K562 (cell line): ENCODE measurements around the gene FADS1. TPM values are rescaled to one million over a fixed set of nuclear protein-coding genes. Genes with fewer than 3 reads are reported as not detected.

Experiments
- ATAC-seq: fragments of 200-7000 bp; cut with Tn5 transposase; 3 replicates; pipeline ENCODE4 v1.9.1; 2020; ENCODE audit warnings: moderate library complexity
- BruUV-seq: library from RNA; stranded (reverse); fragments of 400-500 nt; replicated peaks from 2 replicates; lab custom pipeline; 2021; lab: Mats Ljungman, UMichigan
- CTCF ChIA-PET: fragments of 300-600 bp; formaldehyde crosslinking; extraction: SDS; loops from one replicate; lab custom pipeline; 2021; ENCODE audit warnings: low intra/inter-chr PET ratio; lab: Yijun Ruan, JAX
- POLR2A ChIA-PET: fragments of 300-600, 350-650 bp; sonication (Branson Sonifier 250); formaldehyde crosslinking; extraction: SDS; loops from one replicate; lab custom pipeline; 2021; ENCODE audit warnings: antibody characterized with exemption, inconsistent platforms; lab: Yijun Ruan, JAX
- DNase-seq, 4 experiments: peaks; one replicate each; pipeline versions ENCODE4 v3.0.0 to v3.0.0-alpha.2; 2011 to 2018; ENCODE audit warnings: low spot score in 3 of 4, mixed read lengths in 3 of 4; ENCODE audit errors: extremely low read depth in 1 of 4
- FAIRE-seq: peaks from 2 replicates; lab custom pipeline; 2011; peaks lifted over from hg19 to GRCh38; lab: Jason Lieb, UNC
- H2AFZ ChIP-seq: 2 replicates; pipeline ENCODE4 v1.6.0; 2011; ENCODE audit warnings: low read depth, low read length, control low read depth, inconsistent platforms
- H3K27ac ChIP-seq: fragments of 200-600 bp; 3 replicates; pipeline ENCODE4 v1.8.0; 2011; ENCODE audit warnings: low read depth, mild to moderate bottlenecking, control low read depth, inconsistent platforms, low read length, moderate library complexity, mixed read lengths; ENCODE audit errors: extremely low read depth
- H3K27me3 ChIP-seq, 2 experiments: fragments of 300-600 bp in 1 of 2; 2 replicates in 1 of 2; 3 replicates in 1 of 2; pipeline versions ENCODE4 v1.6.0 to v1.8.0; 2011; ENCODE audit warnings: inconsistent platforms in 2 of 2, low read length in 2 of 2, mild to moderate bottlenecking in 1 of 2, mixed read lengths in 1 of 2, moderate library complexity in 1 of 2; ENCODE audit not compliant: control insufficient read depth in 2 of 2, insufficient read depth in 2 of 2
- H3K36me3 ChIP-seq: fragments of 300-600 bp; 3 replicates; pipeline ENCODE4 v1.8.0; 2011; ENCODE audit warnings: mild to moderate bottlenecking, low read length, inconsistent platforms; ENCODE audit not compliant: control insufficient read depth, insufficient read depth
- H3K4me1 ChIP-seq, 2 experiments: fragments of 200-600 bp in 1 of 2; replicated peaks in 1 of 2; 2 replicates in 1 of 2; 3 replicates in 1 of 2; pipeline versions ENCODE4 v1.5.1 to v1.8.0; 2011; ENCODE audit warnings: inconsistent platforms in 2 of 2, low read length in 2 of 2, mild to moderate bottlenecking in 1 of 2, mixed read lengths in 1 of 2, moderate library complexity in 1 of 2; ENCODE audit not compliant: control insufficient read depth in 2 of 2, insufficient read depth in 2 of 2
- H3K4me2 ChIP-seq: 2 replicates; pipeline ENCODE4 v1.6.1; 2011; ENCODE audit warnings: low read length, control low read depth, inconsistent platforms, mixed read lengths; ENCODE audit not compliant: insufficient read depth
- H3K4me3 ChIP-seq: fragments of 200-600 bp; sonication (generic), shearing (Covaris generic); 2 replicates; pipeline ENCODE4 v1.5.1; 2016; ENCODE audit warnings: control low read depth, inconsistent platforms
- H3K79me2 ChIP-seq: fragments of 200-600 bp; 3 replicates; pipeline ENCODE4 v1.8.0; 2011; ENCODE audit warnings: low read length, inconsistent platforms; ENCODE audit not compliant: control insufficient read depth, insufficient read depth
- H3K9ac ChIP-seq, 2 experiments: 2 replicates each; pipeline versions ENCODE4 v1.6.0 to v1.6.1; 2011; ENCODE audit warnings: low read depth in 2 of 2, low read length in 2 of 2, control low read depth in 1 of 2, inconsistent platforms in 1 of 2, mild to moderate bottlenecking in 1 of 2, mixed read lengths in 1 of 2; ENCODE audit not compliant: insufficient read depth in 1 of 2
- H3K9me1 ChIP-seq: one replicate; pipeline ENCODE4 v1.6.0; 2011; ENCODE audit warnings: inconsistent platforms, mild to moderate bottlenecking, low read length, moderate library complexity; ENCODE audit not compliant: control insufficient read depth, insufficient read depth
- H3K9me3 ChIP-seq: replicated peaks from 2 replicates; pipeline ENCODE4 v1.5.1; 2011; ENCODE audit warnings: low read depth, low read length, inconsistent platforms; ENCODE audit not compliant: control insufficient read depth, insufficient read depth
- H4K20me1 ChIP-seq: replicated peaks from 2 replicates; pipeline ENCODE4 v1.6.1; 2011; ENCODE audit warnings: low read length, inconsistent platforms, mixed read lengths; ENCODE audit not compliant: control insufficient read depth, insufficient read depth
- BCL6 ChIP-seq: fragments of 250-450 bp; sonication (Bioruptor Pico); IDR thresholded peaks from 2 replicates; pipeline ENCODE4 v1.4.0; 2020
- GATA2 ChIP-seq: sonication (generic); formaldehyde crosslinking; IDR thresholded peaks from 2 replicates; pipeline ENCODE4 v1.4.0; 2020; ENCODE audit warnings: mild to moderate bottlenecking, missing genetic modification reagents
- POLR2AphosphoS5 ChIP-seq: IDR thresholded peaks from 2 replicates; pipeline ENCODE4 v1.6.1; 2011; ENCODE audit warnings: mild to moderate bottlenecking, low read depth, low read length, moderate library complexity; ENCODE audit not compliant: control insufficient read depth, insufficient read depth
- POLR2G ChIP-seq: fragments of 200-400 bp; formaldehyde crosslinking; IDR thresholded peaks from 2 replicates; pipeline ENCODE4 v1.6.1; 2017; ENCODE audit warnings: low read depth, mild to moderate bottlenecking, antibody characterized with exemption, low read length, moderate library complexity
- RBFOX2 ChIP-seq: fragments of 200-400 bp; formaldehyde crosslinking; IDR thresholded peaks from 2 replicates; pipeline ENCODE4 v1.6.1; 2017; ENCODE audit warnings: low read depth, mild to moderate bottlenecking, low read length, moderate library complexity
- TEAD4 ChIP-seq, 2 experiments: sonication (generic) in 1 of 2; formaldehyde crosslinking in 1 of 2; IDR thresholded peaks; 2 replicates each; pipeline versions ENCODE4 v1.6.1 to v1.8.0; 2012 to 2022; ENCODE audit warnings: borderline replicate concordance in 1 of 2, inconsistent platforms in 1 of 2, low read length in 1 of 2, mild to moderate bottlenecking in 1 of 2, missing genetic modification reagents in 1 of 2
- ZNF655 ChIP-seq: fragments of 250-450 bp; sonication (Bioruptor Pico); IDR thresholded peaks from 2 replicates; pipeline ENCODE4 v1.5.0; 2021
- WGBS: fragments of 100-300 bp; shearing (Covaris generic); methylation state at CpG from one replicate; pipeline ENCODE4 v1.1.6; 2016; ENCODE audit warnings: low coverage, mixed read lengths; ENCODE audit not compliant: insufficient coverage; ENCODE audit errors: missing lambda C conversion rate; 5-methylcytosine and 5-hydroxymethylcytosine counted together
- in situ Hi-C: fragments of 300-500 bp; cut with MboI; formaldehyde crosslinking; loops from 4 replicates; pipeline ENCODE4 v1.15.0; 2018; ENCODE audit warnings: inconsistent platforms, mixed read lengths
- intact Hi-C: fragments of 100-400 bp; cut with micrococcal nuclease; formaldehyde crosslinking; loops from 2 replicates; pipeline ENCODE4 v1.14.2; 2022
- polyA plus RNA-seq, 8 experiments: library from polyadenylated mRNA; depleted of rRNA in 4 of 8; stranded (reverse) in 5 of 8; unstranded in 3 of 8; fragments of >200 nt; fragmentation: Nextera tagmentation in 2 of 8; fragmentation: Illumina TruSeq in 1 of 8; extraction: Ambion mirVana in 2 of 8; extraction: Trizol in 1 of 8; gene quantifications; 2 replicates each; pipeline versions ENCODE4 v1.2.1 to v1.2.3, GENCODE V29; 2011 to 2014; ENCODE audit warnings: inconsistent platforms in 1 of 8, missing spikeins in 1 of 8
- total RNA-seq, 7 experiments: library from RNA; depleted of rRNA in 6 of 7; stranded (reverse); fragments of >200 nt in 6 of 7; fragmentation: Illumina TruSeq in 2 of 7; extraction: Trizol in 2 of 7; gene quantifications; 2 replicates each; pipeline versions ENCODE4 v1.2.1 to v1.2.3, GENCODE V29; 2011 to 2021; ENCODE audit warnings: low replicate concordance in 1 of 7

FADS1 gene
- total and polyA plus RNA-seq, 9 of the 15 experiments (the other 6 are each of a cell fraction or from before 2014, with no cell fraction given) = 110 to 864 (median 364) TPM

GRCh38 chr11:61785837-61786402 lies 30.9 kb downstream of the FADS1 start:
- BruUV-seq = no TSS peak
- no peak overlapping the region for H3K4me3 ChIP-seq
- H3K4me2 ChIP-seq = no peak overlapping the region
- in situ Hi-C loops = no loop called here
- intact Hi-C loops = no loop called here
- FAIRE-seq (no peak), DNase-seq (no peak), ATAC-seq (no peak)
- peaks cover 84% of the 10 kb centered on the region for H3K36me3 ChIP-seq
- no peaks in the 10 kb centered on the region for H3K27me3 ChIP-seq
- CTCF ChIA-PET = no interaction called here
- no peaks in the 10 kb centered on the region for H3K9me3 ChIP-seq
- peaks cover 6% of the 10 kb centered on the region for H4K20me1 ChIP-seq
- WGBS = 95% methylated on average over 11 of the region's 11 CpGs
- TF ChIP-seq RBFOX2 (peak; percentile 50; the same call in 1 of the 2 replicates), TEAD4 (IDR thresholded peaks at IDR 0.05; ENCODE audit: low read length) (no peak), TEAD4 (CRISPR knock-in tag; IDR thresholded peaks at IDR 0.05; ENCODE audit: borderline replicate concordance) (no peak), POLR2AphosphoS5 (peak; percentile 7; the same call in 1 of the 2 replicates), ZNF655 (CRISPR knock-in tag) (no peak), POLR2G (peak; percentile 73), GATA2 (CRISPR knock-in tag) (no peak), BCL6 (CRISPR knock-in tag) (no peak)
- POLR2A ChIA-PET = interaction anchor here (0.5 to 1.5 kb wide), 5 partner anchors 16 to 78 kb away, joined by 3 to 5 read pairs (median 4); no protein-coding TSS in a partner anchor
- peaks cover 0 to 13% of the 10 kb centered on the region in 2 experiments; a peak in 2 of 5 replicates for H3K4me1 ChIP-seq
- H3K9ac ChIP-seq = peak overlapping the region in 1 of 2 experiments; percentile 30; a peak in 2 of 4 replicates
- no peaks in the 10 kb centered on the region for H3K9me1 ChIP-seq
- no peak overlapping the region for H3K27ac ChIP-seq
- no peak overlapping the region for H2AFZ ChIP-seq
- peaks cover 12% of the 10 kb centered on the region for H3K79me2 ChIP-seq
